GM12874 (cell line): ENCODE results near the gene AZIN2.

Source experiments
- TF ChIP-seq, protein P1 (sequence below): IDR thresholded peaks from 2 replicates; pipeline ENCODE4 v1.5.1; 2011; ENCODE audit warnings: low read depth, mild to moderate bottlenecking, control low read depth, low read length, moderate library complexity; ENCODE audit not compliant: insufficient read depth

AZIN2 gene

GRCh38 chr1:33163621-33164519, 82.9 kb downstream of the AZIN2 start:
- TF ChIP-seq, protein P1, sequence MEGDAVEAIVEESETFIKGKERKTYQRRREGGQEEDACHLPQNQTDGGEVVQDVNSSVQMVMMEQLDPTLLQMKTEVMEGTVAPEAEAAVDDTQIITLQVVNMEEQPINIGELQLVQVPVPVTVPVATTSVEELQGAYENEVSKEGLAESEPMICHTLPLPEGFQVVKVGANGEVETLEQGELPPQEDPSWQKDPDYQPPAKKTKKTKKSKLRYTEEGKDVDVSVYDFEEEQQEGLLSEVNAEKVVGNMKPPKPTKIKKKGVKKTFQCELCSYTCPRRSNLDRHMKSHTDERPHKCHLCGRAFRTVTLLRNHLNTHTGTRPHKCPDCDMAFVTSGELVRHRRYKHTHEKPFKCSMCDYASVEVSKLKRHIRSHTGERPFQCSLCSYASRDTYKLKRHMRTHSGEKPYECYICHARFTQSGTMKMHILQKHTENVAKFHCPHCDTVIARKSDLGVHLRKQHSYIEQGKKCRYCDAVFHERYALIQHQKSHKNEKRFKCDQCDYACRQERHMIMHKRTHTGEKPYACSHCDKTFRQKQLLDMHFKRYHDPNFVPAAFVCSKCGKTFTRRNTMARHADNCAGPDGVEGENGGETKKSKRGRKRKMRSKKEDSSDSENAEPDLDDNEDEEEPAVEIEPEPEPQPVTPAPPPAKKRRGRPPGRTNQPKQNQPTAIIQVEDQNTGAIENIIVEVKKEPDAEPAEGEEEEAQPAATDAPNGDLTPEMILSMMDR = no peak

DNA sequence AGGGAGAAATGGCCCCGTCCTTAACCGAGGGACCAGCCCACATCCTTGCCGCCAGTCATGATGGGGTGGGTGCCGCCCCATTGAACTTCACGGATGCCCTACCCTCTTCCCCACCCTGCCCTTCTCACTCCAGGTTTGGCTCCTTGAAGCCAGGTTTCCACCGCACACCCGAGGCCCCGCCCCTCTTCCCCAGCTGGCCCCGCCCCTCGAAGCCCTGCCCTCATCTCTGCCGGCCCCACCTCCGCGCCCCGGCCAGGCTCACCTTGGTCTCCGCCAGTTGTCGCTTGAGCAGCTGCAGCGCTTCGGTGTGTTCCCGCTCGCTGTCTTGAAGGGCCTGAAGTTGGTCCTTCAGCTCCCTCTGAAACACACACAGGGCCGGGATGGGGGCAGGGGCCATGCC, 84.3 kb downstream of the AZIN2 start:
- TF ChIP-seq, protein P1 = no peak

DNA sequence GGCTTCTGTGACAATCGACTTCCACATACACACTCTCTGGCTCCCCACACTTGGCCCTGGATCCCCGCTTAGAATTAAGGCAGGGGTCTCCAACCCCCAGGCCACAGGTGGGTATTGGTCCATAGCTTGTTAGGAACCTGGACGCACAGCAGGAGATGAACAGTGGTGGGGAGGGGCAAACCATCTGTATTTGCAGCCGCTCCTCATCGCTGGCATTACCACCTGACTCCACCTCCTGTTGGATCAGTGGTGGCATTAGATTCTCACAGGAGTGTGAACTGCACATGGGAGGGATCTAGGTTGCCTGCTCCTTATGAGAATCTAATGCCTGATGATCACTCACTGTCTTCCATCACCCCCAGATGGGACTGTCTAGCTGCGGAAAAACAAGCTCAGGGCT, 84.9 kb downstream of the AZIN2 start:
- TF ChIP-seq, protein P1 = no peak

GRCh38 chr1:33167650-33168447, 86.9 kb downstream of the AZIN2 start:
- TF ChIP-seq, protein P1 = no peak

DNA sequence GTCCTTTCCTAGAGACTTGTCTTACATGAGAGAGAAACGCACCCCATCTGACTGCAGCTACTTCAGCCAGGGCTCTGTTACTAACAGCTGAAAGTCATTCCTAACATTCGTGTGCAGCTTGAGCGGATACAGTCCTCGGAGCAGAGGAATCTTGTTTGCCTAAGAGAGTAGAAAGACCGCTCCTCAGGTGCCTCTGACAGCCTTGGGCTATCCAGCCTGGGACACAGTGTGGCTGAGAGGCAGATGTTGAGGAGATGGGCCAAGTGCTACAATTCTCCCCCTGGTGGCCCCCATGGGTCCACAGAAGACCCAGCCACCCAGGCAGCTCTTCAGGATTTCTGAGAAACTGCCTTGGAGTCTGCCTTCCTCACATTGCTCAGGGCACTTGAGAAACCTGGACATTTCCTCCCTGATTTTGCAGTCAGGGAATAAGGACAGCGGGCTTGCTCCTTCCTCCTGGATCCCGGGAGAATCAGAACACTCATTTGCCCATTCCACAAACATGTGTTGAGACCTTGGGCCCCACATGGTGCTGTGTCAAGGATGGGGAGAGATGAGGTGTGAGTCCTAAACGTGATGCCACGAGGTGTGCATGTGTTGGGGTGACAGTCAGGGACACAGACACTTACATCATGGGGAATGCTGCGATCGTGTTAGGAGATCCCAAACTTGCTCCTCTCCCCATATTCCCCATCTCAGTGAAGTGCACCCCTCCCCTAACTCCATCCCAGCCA, 87.8 kb downstream of the AZIN2 start:
- TF ChIP-seq, protein P1 = no peak

GRCh38 chr1:33169290-33170055, 88.5 kb downstream of the AZIN2 start:
- TF ChIP-seq, protein P1 = no peak
